SK-N-MC (cell line): Measurements from ENCODE around the gene HECTD3.

Experiments used
- DNase-seq: peaks from one replicate; pipeline ENCODE4 v3.0.0-alpha.2; 2011; ENCODE audit warnings: low read depth, low spot score
- H3K27ac ChIP-seq: fragments of 200-600 bp; sonication (generic); 2 replicates; pipeline ENCODE4 v1.5.1; 2016; ENCODE audit warnings: mixed run types
- H3K36me3 ChIP-seq: fragments of 200-600 bp; sonication (generic); 2 replicates; pipeline ENCODE4 v1.6.1; 2017; ENCODE audit warnings: antibody characterized with exemption, low read length, mixed read lengths; ENCODE audit not compliant: insufficient read depth
- H3K4me3 ChIP-seq: fragments of 200-600 bp; sonication (generic); 2 replicates; pipeline ENCODE4 v1.5.1; 2016
- H3K9ac ChIP-seq: fragments of 200-600 bp; sonication (generic); 2 replicates; pipeline ENCODE4 v1.8.0; 2017; ENCODE audit warnings: mixed run types, mixed read lengths; ENCODE audit not compliant: insufficient read length
- H3K9me3 ChIP-seq: fragments of 200-600 bp; sonication (generic); 2 replicates; pipeline ENCODE4 v1.6.1; 2017; ENCODE audit warnings: low read depth, mild to moderate bottlenecking, antibody characterized with exemption, low read length, moderate library complexity, mixed read lengths
- EZH2 ChIP-seq: fragments of 200-600 bp; sonication (generic); IDR thresholded peaks from one replicate; pipeline ENCODE4 v1.6.1; 2017; ENCODE audit warnings: antibody characterized with exemption
- FOXP2 ChIP-seq: optimal IDR thresholded peaks from 2 replicates; pipeline ENCODE3; 2011; ENCODE audit warnings: mild to moderate bottlenecking, moderate library complexity; ENCODE audit not compliant: insufficient read depth; ENCODE audit errors: extremely low read length, control extremely low read depth
- POLR2AphosphoS5 ChIP-seq: IDR thresholded peaks from 2 replicates; pipeline ENCODE4 v1.6.1; 2012; ENCODE audit warnings: mild to moderate bottlenecking, low read depth, low read length, borderline replicate concordance

HECTD3 gene

DNA sequence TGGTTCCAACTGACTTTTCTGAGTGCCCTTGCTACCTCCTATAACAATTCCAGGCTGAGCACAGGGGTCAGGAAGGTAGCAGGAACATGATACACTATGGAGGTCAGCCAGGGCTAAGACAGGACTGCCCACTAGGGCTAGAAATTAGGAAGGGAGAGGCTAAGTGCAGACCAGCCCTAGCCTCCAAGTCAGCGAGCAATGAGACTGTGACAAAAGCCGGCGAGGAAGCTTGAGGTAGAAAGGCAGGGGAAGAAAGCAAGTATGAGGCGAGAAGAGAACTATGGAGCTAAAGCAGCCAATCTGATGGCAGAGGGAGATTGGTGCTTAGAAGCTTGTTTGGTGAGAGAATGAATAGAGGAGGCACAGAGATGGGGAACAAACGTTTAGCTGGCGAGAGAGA, 5.6 kb upstream of the HECTD3 start:
- Histone ChIP-seq H3K9ac (no peak overlapping the region), H3K9me3 (no peaks in the 10 kb centered on the region), H3K4me3 (no peak overlapping the region), H3K27ac (no peak overlapping the region), H3K36me3 (no peaks in the 10 kb centered on the region)
- DNase-seq, result no peak
- TF ChIP-seq EZH2 (no peak), FOXP2 (no peak), POLR2AphosphoS5 (no peak)

DNA sequence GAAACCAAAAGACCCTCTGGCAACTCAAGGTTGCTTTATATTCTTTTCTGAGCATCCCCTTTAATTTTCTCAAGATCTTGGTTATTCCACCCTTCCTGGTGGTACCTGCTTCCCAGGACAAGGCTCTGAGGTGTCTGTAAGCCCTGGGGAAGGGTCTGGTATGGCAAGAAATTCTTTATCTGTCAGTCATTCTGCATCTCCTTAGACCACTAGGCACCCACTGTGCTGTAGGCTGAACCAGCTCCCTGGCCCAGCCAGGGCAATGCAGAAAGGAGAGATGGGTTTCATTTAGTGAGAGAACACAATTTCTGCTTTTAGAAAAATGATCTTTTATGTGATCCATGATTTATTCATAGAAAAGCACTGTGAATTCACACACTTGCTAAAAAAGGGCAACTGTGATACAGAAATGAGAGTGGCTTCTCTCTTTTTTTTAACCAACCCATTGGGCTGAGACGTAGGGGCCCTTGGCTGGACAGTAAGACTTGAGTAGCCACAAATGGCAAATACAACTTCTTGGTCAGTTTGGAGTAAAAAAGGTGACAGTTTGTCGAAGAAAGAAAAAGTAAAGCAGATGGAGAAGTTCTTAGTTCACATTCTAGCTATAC, 5.1 kb upstream of the HECTD3 start:
- no peak overlapping the region for H3K27ac ChIP-seq
- H3K36me3 ChIP-seq, result no peaks in the 10 kb centered on the region
- DNase-seq, result no peak
- no peaks in the 10 kb centered on the region for H3K9me3 ChIP-seq
- H3K9ac ChIP-seq, result no peak overlapping the region
- H3K4me3 ChIP-seq, result no peak overlapping the region
- no peak for TF ChIP-seq FOXP2
- TF ChIP-seq EZH2, result no peak
- TF ChIP-seq POLR2AphosphoS5, result no peak

DNA sequence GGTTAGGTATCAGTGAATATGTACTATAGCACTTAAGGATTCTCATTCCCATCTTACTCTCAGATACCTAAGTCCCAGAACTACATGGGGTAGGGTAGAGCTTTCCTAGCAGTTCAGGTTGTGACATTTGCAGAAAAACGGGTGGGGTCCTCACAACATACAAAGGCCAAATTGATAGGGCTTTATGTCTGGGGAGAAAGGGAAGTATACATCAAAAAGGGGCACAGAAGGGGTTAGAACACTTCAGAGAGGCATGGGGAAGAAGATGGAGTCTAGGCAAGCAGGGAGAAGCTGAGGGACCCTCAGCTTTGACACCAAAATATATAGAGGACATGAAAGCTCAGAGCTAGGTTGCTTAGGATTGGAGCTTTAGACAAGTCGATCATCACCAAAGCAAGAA, 4.6 kb upstream of the HECTD3 start:
- Histone ChIP-seq H3K9me3 (no peaks in the 10 kb centered on the region), H3K4me3 (no peak overlapping the region), H3K36me3 (no peaks in the 10 kb centered on the region), H3K27ac (no peak overlapping the region), H3K9ac (no peak overlapping the region)
- TF ChIP-seq EZH2 (no peak), FOXP2 (no peak), POLR2AphosphoS5 (no peak)
- no peak for DNase-seq

DNA sequence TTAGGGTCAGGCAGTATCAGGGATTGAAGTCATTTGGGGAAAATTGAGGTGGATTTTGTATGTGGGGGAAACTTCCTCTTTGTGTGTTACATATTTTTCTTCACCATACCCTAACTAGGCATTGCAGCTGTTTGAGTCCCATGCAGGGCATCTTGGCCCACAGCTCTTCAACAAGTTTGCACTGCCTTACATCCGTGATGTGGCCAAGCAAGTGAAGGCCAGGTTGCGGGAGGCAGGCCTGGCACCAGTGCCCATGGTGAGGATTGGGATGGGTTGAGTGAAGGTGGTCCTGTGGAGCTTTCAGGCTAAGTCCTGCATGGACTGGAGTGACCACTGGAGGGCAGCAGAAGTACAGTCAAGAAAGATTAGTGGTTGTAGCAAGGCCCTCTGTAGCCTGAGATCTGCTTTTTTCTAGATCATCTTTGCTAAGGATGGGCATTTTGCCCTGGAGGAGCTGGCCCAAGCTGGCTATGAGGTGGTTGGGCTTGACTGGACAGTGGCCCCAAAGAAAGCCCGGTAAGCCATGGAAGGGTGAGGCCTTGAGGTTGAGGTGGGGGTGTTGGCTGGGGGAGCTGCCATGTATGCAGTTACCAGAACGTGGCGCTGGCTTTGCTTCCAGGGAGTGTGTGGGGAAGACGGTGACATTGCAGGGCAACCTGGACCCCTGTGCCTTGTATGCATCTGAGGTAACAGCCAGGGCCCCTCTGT, 3.4 kb upstream of the HECTD3 start:
- no peaks in the 10 kb centered on the region for H3K36me3 ChIP-seq
- H3K4me3 ChIP-seq, result no peak overlapping the region
- H3K9ac ChIP-seq, result no peak overlapping the region
- no peak overlapping the region for H3K27ac ChIP-seq
- no peak for TF ChIP-seq EZH2
- TF ChIP-seq FOXP2, result no peak
- TF ChIP-seq POLR2AphosphoS5, result no peak
- no peaks in the 10 kb centered on the region for H3K9me3 ChIP-seq
- DNase-seq, result no peak

DNA sequence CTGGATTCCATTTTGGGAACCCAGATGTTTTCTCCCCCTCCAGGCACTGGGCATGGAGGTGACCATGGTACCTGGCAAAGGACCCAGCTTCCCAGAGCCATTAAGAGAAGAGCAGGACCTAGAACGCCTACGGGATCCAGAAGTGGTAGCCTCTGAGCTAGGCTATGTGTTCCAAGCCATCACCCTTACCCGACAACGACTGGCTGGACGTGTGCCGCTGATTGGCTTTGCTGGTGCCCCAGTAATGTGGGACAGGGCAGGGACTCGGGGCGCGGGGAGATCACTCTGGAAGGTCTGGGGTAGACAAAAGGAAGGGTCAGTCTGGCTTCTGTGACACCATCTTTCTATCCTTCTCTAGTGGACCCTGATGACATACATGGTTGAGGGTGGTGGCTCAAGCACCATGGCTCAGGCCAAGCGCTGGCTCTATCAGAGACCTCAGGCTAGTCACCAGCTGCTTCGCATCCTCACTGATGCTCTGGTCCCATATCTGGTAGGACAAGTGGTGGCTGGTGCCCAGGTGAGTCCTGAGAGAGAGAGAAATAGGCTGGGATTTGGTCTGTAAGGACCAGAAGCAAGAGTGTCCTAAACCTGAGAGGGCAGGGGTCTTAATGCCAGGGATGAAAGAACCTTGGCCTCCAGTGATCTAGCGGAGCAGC, 2.6 kb upstream of the HECTD3 start:
- no peak overlapping the region for H3K4me3 ChIP-seq
- H3K27ac ChIP-seq, result no peak overlapping the region
- no peak overlapping the region for H3K9ac ChIP-seq
- DNase-seq, result no peak
- TF ChIP-seq FOXP2 (no peak), EZH2 (no peak), POLR2AphosphoS5 (no peak)
- no peaks in the 10 kb centered on the region for H3K9me3 ChIP-seq
- H3K36me3 ChIP-seq, result no peaks in the 10 kb centered on the region; the same call in 1 of the 2 replicates

DNA sequence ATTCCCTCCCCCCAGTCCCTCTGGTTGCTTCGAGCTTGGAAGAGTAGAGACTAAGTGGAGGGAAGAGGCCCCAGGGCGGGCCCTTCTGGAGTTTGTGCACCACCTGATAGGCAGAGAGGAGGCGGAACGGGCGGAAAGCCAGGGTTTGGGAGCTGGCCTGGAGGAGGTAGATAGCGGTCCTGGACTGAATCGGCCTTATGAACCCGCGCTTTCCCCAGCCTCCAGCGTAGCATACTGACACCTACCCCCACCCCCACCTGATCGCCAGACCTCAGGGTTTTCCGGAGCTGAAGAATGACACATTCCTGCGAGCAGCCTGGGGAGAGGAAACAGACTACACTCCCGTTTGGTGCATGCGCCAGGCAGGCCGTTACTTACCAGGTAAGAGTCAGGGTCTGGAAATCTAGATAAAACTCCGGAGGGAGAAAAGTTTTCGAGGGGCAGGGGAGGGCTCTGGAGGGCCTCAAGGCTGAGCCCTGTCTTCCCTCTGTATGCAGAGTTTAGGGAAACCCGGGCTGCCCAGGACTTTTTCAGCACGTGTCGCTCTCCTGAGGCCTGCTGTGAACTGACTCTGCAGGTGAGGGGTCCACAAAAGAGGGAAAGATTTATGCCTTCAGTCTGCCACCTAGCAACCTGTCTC, 1.6 kb upstream of the HECTD3 start:
- no peak for DNase-seq
- Histone ChIP-seq H3K9me3 (no peaks in the 10 kb centered on the region), H3K36me3 (peaks cover 4% of the 10 kb centered on the region; the same call in 1 of the 2 replicates), H3K27ac (no peak overlapping the region; the same call in 1 of the 2 replicates), H3K4me3 (peak overlapping the region; percentile 97), H3K9ac (peak overlapping the region; percentile 90)
- no peak for TF ChIP-seq EZH2
- no peak for TF ChIP-seq FOXP2
- TF ChIP-seq POLR2AphosphoS5, result no peak

DNA sequence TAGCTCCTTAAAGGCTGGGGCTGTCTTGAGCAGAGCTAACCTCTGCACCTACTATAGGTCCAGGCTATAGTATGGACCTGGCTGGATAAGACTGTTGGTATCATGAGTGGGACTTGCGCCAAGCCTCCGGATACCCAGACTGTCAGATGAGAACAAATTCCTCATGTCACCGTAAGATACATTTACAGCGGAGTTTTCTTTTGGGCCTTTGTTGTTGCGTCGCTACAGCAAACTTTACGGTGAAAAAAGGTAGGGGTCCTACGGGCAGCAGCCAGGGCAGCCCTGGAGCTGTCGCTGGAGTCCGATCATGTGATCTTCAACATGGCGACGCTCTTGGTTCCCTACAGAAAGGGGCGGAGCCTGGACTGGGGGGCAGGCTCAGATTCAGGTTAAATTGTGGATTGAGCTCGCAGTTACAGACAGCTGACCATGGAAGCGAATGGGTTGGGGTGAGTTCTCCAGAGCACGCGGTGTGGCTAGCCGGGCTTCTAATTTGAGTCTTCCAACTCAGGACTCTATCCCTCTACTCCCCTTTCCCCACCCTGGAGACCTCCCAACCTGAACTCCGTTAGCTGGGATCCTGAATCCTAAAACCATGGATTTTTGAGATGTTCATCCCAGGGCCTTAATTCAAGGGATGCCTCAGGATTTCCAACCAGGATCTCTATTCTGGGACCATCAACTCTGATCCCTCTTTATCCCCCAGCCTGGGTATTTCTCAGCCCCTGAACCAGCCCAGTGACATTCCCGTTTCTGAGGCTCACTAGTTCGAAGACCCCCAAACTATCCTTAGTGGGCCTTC, 914 bp upstream of the HECTD3 start, which contains the start of gene UROD:
UROD (plus strand) TSS at position 418 of the 802 bp plus-strand sequence; CDS start at position 430, 12 bp downstream.
- Histone ChIP-seq H3K4me3 (peak within 1 kb of the TSS; percentile 97), H3K36me3 (peaks cover 6% of the 10 kb centered on the region; the same call in 1 of the 2 replicates), H3K9ac (peak within 1 kb of the TSS; percentile 90), H3K27ac (no peak within 1 kb of the TSS; the same call in 1 of the 2 replicates), H3K9me3 (no peaks in the 10 kb centered on the region)
- DNase-seq, result peak; percentile 85
- no peak for TF ChIP-seq FOXP2
- TF ChIP-seq POLR2AphosphoS5, result peak; percentile 71
